NCI-H460 (cell line): ENCODE data around the gene CRY2. TPM values are rescaled to one million over a fixed set of nuclear protein-coding genes. Genes with fewer than 3 reads are reported as not detected.

Experiments
- DNase-seq: peaks from one replicate; pipeline ENCODE4 v3.0.0-alpha.2; 2016; ENCODE audit warnings: low read depth; ENCODE audit errors: extremely low read depth
- total RNA-seq: library from RNA; depleted of rRNA; stranded (reverse); fragments of >200 nt; shearing (Covaris generic); gene quantifications from 2 replicates; pipeline ENCODE4 v1.2.3, GENCODE V29; 2014

Gene CRY2
- total RNA-seq, 1 experiment from 2014 or later: 2.8 TPM

DNA sequence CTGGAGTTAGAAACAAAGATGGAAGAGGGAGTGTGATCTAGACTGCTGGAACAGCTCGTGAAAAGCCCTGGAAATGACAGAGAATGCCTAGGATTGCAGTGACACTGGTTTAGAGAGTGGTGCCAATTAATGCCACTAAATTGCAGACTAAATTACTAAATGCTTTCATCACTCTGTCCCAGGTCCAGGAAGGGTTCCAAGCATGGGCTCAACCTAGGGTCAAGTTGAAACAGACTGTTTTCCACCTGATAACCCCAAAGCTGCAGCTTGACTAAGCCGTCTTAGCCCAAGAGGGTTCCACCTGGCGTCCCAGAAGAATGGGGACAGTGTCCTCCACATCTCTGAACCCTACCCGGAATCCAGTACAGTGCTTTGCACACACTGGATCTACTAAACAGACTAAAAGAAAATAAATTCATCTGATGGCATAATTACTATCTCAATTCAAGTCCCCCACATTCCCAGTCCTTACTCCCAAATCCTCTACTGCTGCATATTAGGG lies 1.1 kb upstream of the CRY2 start:
- DNase-seq: no peak

DNA sequence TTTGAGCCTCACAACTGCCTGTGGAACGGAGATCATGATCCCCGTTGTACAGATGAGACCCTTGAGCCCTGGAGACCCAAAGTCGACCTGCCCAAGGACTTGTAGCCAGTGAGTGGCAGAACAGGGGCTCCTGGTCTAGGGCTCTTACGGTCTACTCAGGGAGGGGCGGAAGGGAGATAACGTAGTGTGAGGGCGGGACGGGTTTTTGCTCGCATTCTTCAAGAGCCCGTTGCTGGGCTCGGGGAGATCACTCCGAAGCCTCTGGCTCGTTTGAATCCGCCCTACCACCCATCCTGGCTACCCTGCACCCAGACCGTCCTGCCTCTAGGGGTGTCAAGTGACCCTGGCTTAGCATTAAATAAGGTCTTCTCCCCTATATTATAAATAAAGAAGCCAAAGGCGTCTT lies 639 bp downstream of the CRY2 start:
- DNase-seq: no peak

DNA sequence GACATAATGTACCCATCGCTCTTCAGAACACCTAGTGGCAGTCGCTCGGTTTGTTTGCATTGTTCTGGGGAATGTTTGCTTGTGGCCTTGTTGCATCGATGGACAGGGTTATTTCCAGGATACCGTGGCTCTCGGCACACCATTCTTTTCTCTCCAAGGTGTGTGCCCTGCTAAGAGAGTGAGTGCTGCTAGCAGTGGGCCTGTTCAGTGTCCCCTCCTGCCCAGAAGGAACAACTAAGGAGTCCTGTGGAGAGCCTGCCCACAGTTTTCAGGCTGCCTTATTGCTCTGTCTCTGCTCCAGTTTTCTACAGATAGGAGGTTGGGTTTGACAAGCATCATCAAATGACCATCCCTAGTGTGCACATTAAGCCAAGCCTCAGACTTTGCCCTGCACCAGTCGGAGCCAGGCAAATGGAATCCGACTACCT lies 1.4 kb downstream of the CRY2 start:
- no peak for DNase-seq

DNA sequence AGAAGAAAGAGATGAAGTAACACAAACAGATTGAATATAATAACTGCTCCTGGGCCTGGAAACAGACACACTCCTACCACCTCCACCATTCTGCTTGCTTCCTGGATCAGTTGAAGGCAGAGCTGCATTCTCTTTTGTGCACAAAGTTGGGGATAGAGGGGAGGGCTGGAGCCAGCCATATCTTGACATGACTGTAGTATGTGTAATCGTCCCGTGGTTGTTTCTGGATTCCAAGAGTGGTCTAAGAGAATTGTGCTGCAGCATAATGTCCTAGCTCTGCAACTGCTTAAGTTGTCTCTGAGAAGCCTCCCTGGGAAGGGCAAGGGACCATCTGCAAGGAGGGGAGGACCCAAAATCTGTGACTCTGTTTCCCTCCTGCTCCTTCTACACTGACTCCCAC lies 3.2 kb downstream of the CRY2 start:
- DNase-seq: no peak

DNA sequence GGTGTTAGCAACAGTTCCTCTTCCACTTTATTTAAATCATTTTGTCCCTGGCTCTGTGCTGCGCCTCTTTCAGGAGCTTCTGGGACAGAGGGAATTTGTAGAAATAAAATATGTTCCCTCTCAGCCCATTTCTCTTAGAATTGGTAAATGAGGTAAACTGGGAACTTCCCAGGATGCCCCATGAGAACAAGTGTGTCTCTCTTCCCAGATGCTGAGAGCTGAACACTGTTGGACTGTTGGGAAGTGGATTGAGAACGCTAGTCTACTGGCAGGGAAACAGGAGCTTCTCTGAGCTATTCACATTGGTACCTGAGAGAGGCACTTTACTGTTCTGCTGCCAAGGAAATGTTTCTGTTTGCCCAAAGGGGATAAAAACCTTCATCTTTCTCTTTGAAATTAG lies 4.0 kb downstream of the CRY2 start:
- DNase-seq: no peak

DNA sequence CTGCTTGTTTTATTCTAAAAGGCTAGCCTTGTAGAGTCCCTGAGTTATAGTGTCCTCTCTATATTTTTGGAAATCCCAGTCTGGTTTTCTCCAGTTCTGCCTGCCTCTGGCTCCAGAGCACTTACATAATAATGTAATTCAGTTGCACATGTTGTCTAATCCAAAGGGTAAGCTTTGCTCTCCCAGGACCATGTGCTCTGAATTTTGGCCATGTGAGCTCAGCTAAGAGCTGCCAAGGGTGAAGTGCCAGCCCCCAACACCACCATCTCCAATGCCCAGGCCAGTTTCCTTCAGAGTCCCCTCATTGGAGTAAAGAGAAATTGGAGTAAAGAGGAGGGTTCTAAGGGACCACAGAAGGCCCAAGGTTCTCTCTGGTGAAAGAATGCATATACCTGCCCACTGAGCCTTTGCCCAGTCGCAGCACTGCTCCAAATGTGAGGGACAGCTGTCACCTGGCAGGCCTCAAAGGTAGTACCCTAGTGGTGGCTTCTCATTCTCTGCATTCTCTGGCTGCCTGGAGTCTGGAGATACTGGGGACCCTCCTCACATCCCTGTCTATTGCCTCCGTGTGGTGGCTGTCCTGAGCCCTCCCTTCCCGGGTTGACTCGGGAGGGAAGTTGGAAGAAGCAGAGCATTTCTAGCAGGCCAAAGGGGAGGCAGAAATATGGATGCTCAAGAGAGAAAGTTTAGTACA lies 4.9 kb downstream of the CRY2 start:
- DNase-seq: no peak

DNA sequence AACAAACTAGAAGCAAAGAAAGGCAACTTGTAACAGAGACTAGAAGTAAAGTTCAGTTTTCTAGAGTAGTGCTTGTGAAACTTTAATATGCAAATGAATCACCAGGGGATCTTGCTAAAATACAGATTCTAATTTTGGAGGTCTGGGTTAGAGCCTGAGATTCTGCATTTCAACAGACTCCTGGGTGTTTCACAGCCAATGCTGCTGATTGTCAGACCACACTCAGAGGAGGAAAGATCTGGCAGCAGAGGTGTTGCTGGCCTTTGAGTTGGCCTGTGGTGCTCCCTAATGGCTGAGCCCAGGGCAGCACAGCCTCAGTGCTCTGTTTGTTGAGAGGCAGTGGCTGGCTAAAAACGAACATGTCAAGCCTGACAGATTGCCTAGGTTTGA lies 5.4 kb downstream of the CRY2 start:
- no peak for DNase-seq

DNA sequence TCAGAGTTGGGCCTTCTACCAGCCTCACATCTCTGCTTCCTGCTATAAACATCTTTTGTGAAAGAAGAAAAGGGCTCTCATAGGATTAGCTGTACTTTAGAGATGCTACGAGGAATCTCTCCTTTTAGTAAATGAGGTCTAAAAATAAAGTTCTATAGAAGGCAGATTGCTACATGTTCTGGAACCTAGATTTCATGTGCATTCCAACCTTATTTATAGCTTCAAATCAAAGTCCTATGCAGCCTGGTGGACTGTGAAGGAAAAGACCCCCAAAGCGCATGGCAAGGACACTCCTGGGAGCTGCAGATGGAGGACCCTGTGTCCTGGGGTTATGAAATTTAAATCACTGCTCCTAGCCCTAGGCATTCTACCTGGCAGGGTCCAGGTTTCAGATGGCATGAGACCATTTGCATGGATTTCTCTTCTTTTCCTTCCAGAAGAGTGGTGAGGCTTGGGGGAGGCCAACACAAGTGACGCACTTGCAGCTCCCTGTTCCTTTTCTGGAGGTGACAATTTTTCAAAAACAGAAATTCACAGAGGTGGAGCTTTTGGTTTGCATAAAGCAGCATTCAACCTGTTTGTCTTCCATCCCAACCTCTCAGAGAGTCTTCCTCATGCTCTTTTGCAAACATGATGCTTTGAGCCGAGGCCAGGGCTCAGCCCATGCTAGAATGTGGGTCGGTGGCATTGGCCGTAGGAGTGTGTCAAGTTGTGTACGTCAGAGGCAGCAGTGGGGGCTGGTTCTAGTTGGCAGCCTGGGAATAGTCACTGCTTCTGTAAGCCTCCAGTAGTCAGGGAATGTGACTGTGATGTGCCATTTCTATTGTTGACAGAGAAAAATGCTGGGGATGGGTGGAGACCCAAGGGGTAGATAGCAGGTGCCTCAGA lies 6.3 kb downstream of the CRY2 start:
- DNase-seq: no peak

DNA sequence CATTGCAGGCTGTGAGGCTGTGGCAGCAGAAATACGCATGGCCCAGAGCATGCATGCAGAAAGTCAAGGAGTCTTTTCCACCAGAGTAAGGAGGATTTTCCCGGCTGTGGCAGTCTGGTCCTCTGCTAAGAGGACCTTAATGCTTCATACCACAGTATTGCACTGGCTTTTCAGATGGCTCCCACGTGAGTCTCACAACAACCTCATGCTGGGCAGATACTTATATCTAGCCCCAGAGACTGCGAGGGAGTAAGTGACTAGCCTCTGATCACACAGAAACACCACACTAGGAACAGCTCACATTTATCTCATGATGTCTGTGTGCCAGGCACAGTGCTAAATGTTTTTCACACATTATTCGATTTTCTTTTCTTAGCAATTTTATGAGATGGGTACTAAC lies 8.0 kb downstream of the CRY2 start:
- DNase-seq: no peak

DNA sequence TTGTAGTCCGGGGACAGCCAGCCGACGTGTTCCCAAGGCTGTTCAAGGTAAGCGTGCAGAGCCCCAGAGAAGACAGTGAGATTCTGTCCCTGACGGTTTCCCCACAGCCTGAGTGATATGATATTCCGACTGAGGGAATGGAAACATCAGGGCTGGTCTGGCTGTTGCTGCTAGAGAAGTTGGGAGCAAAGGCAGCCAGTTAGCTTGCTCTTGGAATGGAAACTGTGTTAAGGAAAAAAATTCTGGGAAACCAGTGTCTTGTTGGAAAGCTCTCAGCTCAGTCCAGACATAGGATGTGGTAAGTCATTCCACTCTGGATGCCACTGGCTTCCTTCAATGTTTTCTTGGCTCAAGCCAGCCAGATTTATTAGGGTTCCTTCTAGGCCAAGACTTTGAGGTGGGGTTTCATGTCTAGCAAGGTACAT lies 8.8 kb downstream of the CRY2 start:
- DNase-seq: no peak

DNA sequence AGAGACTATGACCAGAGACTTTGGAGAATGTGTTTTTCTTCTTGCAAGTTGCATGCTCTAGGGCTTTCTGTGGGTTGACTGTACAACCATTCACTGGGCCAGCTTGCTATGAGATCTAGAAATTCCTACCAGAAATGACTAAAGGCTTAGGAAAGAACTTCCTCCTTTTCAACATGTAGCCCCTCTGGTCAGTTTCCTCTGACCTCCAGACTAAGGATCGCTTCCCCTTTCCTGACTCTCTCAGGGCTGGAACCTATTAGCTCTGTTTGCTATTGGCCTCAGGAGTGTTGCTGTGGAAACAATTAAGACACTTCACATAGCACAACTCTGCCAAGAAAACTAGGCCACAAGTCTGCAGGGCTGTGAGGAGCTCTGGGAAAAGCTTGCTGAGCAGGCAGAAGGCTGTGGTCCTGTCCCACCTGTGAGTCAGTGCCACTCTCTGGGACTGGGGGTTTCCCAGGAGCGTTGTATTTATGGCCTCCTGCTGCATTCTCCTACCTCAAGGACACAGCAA lies 10.7 kb downstream of the CRY2 start:
- DNase-seq: no peak

DNA sequence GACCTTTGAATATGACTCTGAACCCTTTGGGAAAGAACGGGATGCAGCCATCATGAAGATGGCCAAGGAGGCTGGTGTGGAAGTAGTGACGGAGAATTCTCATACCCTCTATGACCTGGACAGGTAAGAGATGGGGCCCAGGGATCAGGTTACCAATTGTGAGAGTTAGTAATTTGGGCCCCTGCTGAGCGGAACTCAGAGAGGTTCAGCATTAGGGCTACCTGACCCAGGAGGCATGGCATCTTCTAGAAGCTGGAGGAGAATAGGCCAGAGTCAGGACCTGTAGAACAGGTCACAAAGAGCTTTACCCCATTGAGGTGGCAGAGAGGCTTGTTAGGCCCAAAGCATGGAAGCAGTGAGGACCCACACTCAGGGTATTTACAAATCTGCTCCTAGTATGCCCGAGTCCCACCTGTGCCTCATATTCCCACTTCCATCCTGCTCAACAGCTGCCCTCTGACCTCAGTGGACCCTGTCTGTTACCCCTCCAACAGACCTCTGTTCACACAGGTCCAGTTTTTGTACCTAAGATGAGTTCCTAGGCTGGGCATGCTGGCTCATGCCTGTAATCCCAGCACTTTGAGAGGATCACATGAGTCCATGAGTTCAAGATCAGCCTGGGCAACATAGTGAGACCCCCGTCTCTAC lies 11.6 kb downstream of the CRY2 start:
- no peak for DNase-seq

DNA sequence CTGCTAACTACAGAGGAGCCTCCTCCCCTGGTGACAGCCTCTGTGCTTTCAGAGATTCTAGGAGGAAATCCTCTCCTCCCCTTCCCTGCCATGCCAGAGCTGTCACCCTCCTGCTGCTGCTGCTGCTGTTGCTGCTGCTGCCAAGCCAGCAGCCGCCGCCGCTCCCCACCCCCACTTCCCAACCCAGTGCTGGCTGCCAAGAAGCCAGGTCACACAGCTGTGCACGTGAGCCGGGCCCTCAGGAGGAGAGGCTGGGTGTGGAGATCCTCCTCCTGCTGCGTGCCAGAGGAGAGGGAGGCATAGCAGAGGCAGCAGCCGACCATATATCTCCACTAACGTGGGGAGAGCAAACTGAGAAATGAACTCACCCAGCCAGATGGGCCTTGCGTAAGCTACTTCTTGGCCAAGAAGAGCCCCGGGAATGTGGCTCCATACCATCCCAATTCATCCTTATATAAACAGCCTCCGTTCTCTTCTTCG lies 12.4 kb downstream of the CRY2 start:
- no peak for DNase-seq

DNA sequence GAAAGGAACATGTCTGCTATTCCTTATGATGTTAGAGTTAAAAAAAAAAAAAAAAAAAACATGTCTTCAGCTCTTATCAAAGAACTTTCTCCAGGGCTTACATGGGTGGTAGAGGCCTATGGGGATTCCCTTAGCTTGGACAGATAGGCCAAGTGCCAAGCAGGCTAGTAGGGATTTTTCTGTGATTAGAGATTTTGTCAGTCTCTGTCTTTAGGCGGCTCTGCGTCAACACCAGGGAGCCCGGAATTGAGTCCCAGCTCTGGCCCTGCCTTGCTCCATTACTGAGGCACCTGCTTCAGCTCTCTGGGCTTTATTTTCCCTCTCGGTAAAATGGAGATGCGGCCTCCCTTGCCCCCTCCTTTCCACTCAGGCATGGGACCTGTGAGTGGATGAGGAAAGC lies 13.1 kb downstream of the CRY2 start:
- no peak for DNase-seq

DNA sequence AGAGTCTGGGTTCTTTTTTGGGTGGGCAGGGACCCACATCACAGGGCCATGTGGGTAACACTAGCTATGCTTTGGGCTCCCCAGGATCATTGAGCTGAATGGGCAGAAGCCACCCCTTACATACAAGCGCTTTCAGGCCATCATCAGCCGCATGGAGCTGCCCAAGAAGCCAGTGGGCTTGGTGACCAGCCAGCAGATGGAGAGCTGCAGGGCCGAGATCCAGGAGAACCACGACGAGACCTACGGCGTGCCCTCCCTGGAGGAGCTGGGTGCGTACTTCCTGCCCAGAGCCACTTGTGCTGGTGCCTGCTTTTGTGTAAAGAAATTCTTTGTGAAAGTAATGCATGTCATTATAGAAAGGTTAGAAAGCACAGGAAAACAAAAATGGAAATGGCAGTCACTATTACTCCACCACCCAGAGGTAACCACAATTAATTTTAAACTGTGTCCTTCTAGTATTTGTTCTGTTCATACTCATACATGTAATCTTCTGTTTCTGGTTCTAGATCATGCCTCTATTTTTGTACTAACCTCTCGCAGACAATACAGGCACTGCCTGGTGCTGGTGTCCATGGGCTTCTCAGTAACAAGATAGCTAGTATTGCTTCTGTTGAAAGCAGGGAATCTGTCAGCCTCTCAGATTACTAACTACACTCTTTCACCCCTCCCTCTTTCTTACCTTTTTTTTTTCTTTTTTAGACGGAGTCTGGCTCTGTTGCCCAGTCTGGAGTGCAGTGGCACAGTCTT lies 13.7 kb downstream of the CRY2 start:
- DNase-seq: no peak

DNA sequence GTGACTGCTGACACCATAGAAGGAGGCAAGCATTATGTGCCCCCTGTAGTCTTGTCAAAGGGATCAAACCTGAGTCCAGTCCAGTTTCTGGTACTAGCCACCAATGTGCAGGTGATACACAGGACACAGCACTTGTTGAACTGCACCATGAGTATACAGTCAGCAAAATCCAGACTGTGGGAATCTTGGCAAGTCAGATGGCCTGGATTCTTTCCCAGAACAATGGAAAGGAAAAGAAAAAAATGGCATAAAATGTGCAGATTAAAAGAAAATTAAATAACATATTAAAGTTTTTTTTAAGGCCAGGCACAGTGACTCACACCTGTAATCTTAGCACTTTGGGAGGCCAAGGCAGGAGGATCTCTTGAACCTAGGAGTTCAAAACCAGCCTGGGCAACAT lies 16.8 kb downstream of the CRY2 start:
- DNase-seq: no peak

DNA sequence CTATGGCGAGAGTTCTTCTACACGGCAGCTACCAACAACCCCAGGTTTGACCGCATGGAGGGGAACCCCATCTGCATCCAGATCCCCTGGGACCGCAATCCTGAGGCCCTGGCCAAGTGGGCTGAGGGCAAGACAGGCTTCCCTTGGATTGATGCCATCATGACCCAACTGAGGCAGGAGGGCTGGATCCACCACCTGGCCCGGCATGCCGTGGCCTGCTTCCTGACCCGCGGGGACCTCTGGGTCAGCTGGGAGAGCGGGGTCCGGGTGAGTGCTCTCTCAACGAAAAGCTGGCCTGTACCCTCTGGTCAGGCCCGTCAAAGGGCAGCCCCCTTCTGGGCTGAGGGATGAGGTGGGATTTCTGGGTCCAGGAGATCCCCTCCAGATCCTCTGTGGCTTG lies 22.3 kb downstream of the CRY2 start:
- no peak for DNase-seq

DNA sequence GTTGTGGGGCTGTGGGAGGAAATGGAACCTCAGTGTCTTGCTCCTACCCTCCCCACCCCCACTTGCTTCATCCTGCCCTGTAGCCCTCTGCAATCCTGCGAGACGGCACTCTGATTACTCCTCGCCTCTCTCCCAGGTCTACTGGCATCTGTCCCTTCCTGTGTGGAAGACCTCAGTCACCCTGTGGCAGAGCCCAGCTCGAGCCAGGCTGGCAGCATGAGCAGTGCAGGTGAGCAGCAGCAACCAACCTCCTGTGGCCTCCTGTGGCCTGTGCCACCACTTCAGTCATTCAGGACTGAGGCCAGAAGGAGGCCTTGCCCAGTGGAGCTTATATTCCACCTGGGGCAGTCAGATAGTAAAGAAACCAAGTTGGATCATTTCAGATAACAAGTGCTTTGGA lies 23.4 kb downstream of the CRY2 start:
- no peak for DNase-seq

DNA sequence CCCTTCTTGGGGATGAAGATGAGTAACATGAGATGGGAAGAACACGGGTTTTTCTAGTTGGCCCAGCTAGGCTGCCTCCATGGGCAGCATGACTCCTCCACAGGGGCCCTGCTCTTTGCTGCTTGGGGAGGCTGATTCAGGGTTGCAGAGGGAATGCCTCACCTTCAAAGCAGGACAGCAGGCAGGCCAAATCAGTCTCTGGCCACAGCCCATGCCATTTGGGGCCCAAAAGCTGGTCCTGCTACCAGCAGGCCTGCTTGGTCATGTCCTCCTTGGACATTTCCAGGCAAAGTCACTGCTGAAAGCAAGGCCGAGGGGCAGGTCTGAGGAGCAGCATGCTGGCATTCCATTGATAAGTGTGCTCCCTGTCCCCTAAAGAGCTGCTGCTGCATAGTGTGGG lies 24.4 kb downstream of the CRY2 start:
- DNase-seq: no peak

DNA sequence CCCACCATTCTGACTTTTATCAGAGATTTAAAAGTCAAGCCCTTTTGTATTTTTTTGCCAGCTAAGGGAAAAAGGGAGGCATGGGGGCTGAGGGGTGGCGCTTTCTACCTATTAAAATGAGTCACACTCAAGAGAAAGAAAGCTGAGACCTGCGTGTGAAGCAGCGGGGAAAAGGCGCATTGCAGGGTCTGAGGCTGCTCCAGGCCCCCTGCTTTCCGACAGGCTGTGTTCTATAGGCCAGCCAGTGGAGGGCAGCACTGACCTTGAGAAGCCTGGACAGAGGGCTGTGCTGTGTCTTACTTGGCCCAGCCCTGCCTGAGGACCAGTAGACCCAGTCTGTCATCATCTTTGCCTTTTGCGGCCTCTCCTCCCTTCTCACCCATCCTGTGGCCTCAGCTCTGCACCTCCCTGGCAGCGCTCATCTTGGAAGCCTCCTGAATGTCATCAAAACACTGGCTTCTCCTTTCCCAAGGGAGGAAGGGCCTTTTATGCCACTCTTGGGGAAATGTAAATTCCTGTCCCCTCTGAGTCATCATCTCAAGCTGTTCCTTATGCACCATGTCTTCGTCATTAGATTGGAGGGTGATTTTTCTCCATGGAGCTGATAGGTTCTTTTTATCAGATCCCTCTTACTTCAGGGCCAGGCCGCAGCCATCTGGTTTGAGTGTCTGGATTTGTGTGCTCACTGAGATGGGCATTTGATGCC lies 25.5 kb downstream of the CRY2 start:
- peak; percentile 25 for DNase-seq
